C4-2B (cell line): ENCODE results near the gene S1PR5.

Experiments
- CTCF ChIP-seq: fragments of 450-650 bp; conservative IDR thresholded peaks from 2 replicates; pipeline ENCODE4 v1.5.1; 2017; ENCODE audit warnings: mild to moderate bottlenecking
- ZFX ChIP-seq: fragments of 450-650 bp; IDR thresholded peaks from 2 replicates; pipeline ENCODE4 v1.6.1; 2017

GRCh38 chr19:10499550-10500246 lies 17.5 kb downstream of the S1PR5 start:
- TF ChIP-seq CTCF (no peak), ZFX (no peak)
